Measurements from ENCODE around the gene TNFRSF4.
"Not testable (repeated sequence)": the region's sequence is repeated elsewhere in the genome, so short reads cannot be mapped to it uniquely, and the experiment has no call there.

Gene TNFRSF4

DNA sequence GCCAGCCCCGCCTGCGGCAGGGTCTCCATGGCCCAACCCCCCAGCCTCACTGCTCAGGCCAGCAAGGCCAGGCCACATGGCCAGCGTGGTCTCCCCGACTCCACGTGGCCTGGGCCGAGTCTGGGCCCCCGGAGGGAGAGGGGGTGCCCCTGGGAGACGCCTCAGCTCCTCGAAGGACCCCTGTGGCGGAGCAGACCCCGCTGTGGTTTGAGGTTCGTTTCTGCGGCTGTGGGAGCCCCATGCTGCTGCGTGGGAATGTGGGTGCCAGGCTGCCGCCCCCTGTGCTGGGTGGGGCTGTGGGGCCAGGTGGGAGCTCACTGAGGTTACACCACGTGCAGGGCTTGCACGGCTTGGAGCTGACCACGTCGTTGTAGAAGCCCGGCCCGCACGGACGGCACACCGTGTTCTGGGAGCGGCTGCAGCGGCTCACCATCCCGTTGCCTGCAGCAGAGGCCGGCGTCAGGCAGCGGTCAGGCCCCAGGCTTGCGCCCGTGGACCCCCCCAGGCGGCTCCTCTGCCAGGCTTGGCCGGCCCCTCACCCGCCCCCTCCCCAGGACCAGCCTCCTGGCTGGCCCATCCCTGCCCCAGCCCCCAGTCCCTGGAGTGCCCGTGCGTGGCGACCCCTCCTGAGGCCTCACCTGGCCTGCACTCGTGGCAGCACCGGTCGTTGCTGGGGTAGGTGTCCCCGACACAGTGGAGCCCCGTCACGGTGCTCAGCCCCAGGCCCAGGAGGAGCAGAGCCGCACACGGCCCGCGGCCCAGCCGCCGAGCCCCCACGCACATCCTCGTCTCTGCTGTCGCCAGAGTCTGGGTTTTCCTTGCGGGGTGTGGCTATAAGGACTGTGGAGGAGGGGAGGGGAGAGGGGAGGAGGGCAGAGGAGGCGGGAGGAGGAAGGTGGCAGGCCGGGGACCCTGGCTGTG is at the start of gene TNFRSF4:
Gene TNFRSF4 (minus strand): TSS at position 809 of the 921 bp plus-strand sequence. CDS start 26 bp downstream, at position 783.
- DNase-seq, result no peak

DNA sequence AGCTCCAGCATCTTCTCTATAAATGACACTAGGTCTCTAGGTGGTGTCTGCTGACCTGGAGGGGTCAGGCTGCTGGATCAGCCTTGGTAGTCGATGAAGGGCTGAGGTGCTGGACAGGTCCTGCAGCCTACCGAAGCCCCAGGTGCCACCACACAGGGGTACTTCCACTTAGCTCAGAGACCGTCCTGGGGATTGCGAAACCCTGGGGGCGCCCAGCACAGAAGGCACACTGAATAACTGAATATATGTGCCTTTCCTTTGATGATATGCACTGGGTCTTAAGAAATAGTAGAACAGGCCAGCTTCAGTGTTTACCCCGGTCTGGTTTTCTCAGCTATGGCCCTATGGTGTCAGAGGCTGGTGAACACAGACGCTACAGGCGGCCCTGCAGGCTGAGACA is 48.8 kb upstream of the TNFRSF4 start:
- DNase-seq, result no peak

- DNase-seq, result no peak
Measured at GRCh38 chr1:1262071-1262470, 48.1 kb upstream of the TNFRSF4 start.

GRCh38 chr1:1260843-1261560 is 47.0 kb upstream of the TNFRSF4 start:
- no peak for DNase-seq

GRCh38 chr1:1259951-1260600 is 46.1 kb upstream of the TNFRSF4 start:
- DNase-seq, result no peak

DNA sequence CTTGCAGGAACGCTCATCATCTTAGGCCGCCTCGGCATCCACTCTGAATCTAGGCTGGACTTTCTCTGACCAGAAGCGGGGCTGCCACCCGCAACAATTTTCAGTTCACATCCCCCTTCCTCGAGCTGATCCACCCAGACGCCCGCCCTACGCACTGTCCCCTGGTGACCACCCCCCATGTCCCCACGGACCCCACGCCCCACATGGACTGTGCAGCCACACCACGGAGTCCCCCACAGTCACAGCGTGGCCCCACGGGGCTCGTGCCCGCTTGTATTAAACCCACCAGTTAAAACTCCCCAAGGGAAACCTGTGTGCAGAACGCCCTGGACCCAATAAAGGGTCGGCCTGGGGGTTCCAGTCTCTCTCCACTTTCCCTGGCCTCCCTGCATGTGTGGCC is 45.6 kb upstream of the TNFRSF4 start:
- DNase-seq, result no peak

- DNase-seq, result no peak
Measured at GRCh38 chr1:1259119-1259488, 45.2 kb upstream of the TNFRSF4 start.

- no peak for DNase-seq
Measured at GRCh38 chr1:1256956-1257871, 43.3 kb upstream of the TNFRSF4 start.

- DNase-seq, result no peak
Measured at GRCh38 chr1:1255611-1256010, 41.7 kb upstream of the TNFRSF4 start.

- no peak for DNase-seq
Measured at GRCh38 chr1:1255078-1255477, 41.1 kb upstream of the TNFRSF4 start.

DNA sequence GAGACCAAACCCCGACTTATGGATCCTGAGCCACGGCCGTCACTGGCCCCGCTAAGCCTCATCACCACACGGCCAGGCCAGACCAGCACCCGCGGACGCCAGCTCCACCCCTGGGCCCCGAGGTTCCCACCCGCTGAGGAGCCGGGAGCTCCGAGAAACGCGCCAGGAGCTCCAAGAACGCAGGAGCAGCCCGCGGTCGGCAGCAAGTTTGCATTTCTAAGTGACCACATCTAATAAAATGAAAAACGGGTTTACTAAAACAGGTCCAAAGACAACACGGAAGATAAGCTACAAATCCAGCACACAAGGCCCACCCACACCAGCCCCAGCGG is 40.7 kb upstream of the TNFRSF4 start:
- no peak for DNase-seq

DNA sequence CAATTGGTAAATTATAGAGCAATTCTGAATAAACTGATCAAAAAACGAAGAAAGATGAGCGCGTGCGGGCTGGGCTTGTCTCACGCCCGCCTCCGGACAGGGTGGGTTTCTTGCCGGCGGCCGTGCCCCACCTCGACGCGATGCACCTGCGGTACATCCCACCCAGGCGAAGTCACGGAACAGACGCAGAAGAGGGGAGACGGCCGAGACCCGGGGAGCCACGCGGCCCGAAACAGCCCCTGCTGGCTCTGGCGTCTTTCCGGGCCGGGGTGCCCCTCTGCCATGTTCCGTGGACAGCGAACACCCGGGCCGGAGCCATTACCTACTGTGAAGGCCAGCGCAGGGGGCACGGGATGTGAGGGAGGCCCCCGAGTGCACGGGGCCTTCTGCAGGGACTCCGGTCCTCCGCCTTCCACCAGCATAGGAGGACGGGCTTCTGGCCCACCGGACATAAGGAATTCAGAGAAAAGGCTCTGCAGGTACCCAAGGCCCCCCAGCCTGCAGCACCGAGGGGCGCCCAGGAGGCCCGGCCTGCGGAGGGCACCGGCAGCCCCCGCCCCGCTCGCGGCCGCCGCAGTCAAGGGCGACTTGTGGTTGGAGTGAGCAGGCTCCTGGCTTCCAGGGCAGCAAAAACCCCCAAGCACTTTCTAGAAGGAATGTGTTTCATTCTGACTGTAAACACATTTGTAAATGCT is 40.2 kb upstream of the TNFRSF4 start:
- no peak for DNase-seq

- DNase-seq, result no peak
Measured at GRCh38 chr1:1253314-1253713, 39.4 kb upstream of the TNFRSF4 start.

DNA sequence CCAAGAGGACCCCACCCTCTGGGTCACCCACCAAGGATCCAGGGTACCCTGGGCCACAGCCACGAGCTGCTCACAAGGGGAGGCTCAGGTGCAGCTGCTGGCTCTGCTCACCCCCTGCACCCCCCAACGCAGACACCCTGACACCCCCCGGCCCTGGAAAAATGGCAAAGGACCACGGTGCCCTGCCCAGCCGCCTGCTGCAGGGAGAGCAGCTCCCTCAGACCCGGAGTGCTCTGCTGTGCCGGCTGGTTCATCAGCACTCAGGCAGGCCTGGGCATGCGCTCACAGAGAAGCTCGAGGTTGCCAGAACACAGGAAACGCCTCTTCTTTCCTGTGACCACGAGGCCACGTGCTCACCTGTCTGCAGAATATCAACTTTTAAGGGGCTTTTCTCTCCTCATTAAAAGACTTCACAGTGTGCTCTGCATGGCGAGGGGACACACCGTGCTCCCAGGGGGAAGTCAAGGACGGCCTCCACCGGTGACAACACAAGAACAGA is 36.9 kb upstream of the TNFRSF4 start:
- no peak for DNase-seq

DNA sequence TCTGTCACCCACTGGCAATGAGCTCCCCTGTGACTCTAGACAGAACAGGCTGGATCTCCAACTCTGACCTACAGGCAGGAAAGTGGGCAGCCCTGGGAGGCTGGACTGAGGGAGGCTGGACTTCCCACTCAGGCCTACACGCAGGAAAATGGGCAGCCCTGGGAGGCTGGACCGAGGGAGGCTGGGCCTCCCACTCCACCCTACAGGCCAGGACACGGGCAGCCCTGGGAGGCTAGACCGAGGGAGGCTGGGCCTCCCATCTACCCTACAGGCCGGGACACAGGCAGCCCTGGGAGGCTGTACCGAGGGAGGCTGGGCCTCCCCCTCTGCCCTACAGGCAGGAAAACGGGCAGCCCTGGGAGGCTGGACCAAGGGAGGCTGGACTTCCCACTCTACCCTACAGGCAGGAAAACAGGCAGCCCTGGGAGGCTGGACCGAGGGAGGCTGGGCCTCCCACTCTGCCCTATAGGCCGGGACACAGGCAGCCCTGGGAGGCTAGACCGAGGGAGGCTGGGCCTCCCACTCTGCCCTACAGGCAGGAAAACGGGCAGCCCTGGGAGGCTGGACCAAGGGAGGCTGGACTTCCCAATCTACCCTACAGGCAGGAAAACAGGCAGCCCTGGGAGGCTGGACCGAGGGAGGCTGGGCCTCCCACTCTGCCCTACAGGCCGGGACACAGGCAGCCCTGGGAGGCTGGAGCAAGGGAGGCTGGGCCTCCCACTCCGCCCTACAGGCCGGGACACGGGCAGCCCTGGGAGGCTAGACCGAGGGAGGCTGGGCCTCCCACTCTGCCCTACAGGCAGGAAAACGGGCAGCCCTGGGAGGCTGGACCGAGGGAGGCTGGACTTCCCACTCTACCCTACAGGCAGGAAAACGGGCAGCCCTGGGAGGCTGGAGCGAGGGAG is 34.3 kb upstream of the TNFRSF4 start:
- DNase-seq, result not testable (repeated sequence)

DNA sequence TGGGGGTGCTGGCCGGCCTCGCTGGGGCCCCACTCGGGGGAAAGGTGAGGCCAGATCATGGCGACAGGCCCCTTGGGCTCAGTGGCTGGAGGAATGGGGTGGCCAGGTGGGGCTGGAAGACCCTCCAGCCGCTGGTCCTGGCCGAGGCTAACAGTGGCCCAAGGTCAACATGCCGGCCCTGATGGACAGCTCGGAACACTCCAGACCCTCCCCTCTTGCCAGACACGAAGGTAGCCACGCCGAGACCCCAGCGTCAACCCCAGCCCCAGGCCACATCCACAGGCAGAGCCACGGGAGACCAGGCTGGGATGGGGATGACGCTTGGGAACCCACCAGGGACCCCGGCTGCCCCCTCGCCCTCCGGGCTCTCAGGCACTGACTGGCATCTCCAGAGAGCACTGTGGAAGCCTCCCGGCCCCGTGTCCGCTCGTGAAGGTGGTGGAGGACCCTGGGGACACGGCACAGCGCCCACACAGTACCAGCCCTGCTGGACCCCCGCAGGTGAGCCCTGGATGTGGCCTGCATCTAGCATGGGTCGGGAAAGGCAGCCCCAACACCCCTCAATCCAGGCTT is 33.5 kb upstream of the TNFRSF4 start:
- no peak for DNase-seq

GRCh38 chr1:1246577-1247340 is 32.8 kb upstream of the TNFRSF4 start, which contains the start of gene C1QTNF12:
C1QTNF12 (minus strand) TSS chr1:1246722; CDS start chr1:1246690, 32 bp downstream.
- no peak for DNase-seq

- no peak for DNase-seq
Measured at GRCh38 chr1:1245817-1246576, 32.0 kb upstream of the TNFRSF4 start.

Measured in NCI-H2081 treated with DMSO at 0.1 percent for 48 hours (cell line).